H1 (cell line): ENCODE data around the gene MAP1B. TPM values are rescaled to one million over a fixed set of nuclear protein-coding genes. Genes with fewer than 3 reads are reported as not detected.

ENCODE experiments used
- FOSL1 ChIP-seq: IDR thresholded peaks from 2 replicates; pipeline ENCODE4 v1.6.1; 2011; ENCODE audit warnings: mild to moderate bottlenecking, low read depth, low read length, moderate library complexity; ENCODE audit not compliant: insufficient read depth
- polyA plus RNA-seq, 7 experiments: library from polyadenylated mRNA; depleted of rRNA in 3 of 7; stranded (reverse) in 5 of 7; unstranded in 2 of 7; fragments of >200 nt in 5 of 7; fragments of 200-250 nt in 2 of 7; gene quantifications; 1 replicate in 5 of 7; 2 replicates in 1 of 7; 4 replicates in 1 of 7; pipeline versions ENCODE4 v1.2.1 to v1.2.3, GENCODE V29; 2011 to 2013; ENCODE audit warnings: missing spikeins in 2 of 7, mixed read lengths in 2 of 7
- total RNA-seq: library from RNA; stranded (reverse); fragmentation: NEBNext Ultra II Directional; extraction: Animal tissue kit (Norgen Biotek cat#: 25700); gene quantifications from 2 replicates; pipeline ENCODE4 v1.2.1, GENCODE V29; 2021
- TF ChIP-seq, protein P1 (sequence below): IDR thresholded peaks from 2 replicates; pipeline ENCODE4 v1.6.1; 2012; ENCODE audit warnings: inconsistent platforms

The MAP1B gene
- total and polyA plus RNA-seq, 2 of the 8 experiments (the other 6 are each of a cell fraction or from before 2014, with no cell fraction given): 24.5 to 120 TPM

- TF ChIP-seq, protein P1, sequence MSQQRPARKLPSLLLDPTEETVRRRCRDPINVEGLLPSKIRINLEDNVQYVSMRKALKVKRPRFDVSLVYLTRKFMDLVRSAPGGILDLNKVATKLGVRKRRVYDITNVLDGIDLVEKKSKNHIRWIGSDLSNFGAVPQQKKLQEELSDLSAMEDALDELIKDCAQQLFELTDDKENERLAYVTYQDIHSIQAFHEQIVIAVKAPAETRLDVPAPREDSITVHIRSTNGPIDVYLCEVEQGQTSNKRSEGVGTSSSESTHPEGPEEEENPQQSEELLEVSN: no peak
- no peak for TF ChIP-seq FOSL1
Measured at GRCh38 chr5:72226950-72227349, 119.7 kb downstream of the MAP1B start (continued).
